GM21526 (cell line): Measurements from ENCODE around the gene TNS3.
"Not testable (repeated sequence)": the region's sequence is repeated elsewhere in the genome, so short reads cannot be mapped to it uniquely, and the experiment has no call there.

ENCODE experiments used
- ATAC-seq: cut with Tn5 transposase; IDR thresholded peaks from one replicate; pipeline ENCODE4 v1.9.1; 2021; ENCODE audit warnings: moderate library complexity; ENCODE audit not compliant: unreplicated experiment, low FRiP score

The TNS3 gene

GRCh38 chr7:47544416-47544815 is 37.5 kb downstream of the TNS3 start:
- ATAC-seq = no peak

- no peak for ATAC-seq
Measured at GRCh38 chr7:47543714-47544113, 38.2 kb downstream of the TNS3 start.

- ATAC-seq = no peak
Measured at GRCh38 chr7:47543056-47543455, 38.9 kb downstream of the TNS3 start.

DNA sequence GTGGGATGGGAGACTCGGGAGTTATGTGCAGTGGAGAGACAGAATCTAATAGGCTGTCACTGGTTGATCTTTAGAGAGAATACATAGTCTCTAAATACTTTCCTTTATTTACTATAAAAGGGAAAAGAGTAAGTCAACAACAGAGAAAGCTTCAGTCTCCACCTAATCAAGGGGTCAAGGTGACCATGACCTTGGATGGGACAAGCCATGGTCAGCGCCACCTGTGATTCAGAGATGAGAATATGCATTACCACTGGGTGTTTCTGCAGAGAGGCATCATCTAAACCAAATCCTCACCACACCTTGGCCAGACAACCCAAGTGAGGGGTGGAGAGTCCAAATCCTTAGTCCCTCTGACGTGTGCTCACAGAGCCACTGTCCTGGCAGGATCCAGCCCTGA is 39.9 kb downstream of the TNS3 start:
- no peak for ATAC-seq

GRCh38 chr7:47541485-47541884 is 40.4 kb downstream of the TNS3 start:
- ATAC-seq = not testable (repeated sequence)

DNA sequence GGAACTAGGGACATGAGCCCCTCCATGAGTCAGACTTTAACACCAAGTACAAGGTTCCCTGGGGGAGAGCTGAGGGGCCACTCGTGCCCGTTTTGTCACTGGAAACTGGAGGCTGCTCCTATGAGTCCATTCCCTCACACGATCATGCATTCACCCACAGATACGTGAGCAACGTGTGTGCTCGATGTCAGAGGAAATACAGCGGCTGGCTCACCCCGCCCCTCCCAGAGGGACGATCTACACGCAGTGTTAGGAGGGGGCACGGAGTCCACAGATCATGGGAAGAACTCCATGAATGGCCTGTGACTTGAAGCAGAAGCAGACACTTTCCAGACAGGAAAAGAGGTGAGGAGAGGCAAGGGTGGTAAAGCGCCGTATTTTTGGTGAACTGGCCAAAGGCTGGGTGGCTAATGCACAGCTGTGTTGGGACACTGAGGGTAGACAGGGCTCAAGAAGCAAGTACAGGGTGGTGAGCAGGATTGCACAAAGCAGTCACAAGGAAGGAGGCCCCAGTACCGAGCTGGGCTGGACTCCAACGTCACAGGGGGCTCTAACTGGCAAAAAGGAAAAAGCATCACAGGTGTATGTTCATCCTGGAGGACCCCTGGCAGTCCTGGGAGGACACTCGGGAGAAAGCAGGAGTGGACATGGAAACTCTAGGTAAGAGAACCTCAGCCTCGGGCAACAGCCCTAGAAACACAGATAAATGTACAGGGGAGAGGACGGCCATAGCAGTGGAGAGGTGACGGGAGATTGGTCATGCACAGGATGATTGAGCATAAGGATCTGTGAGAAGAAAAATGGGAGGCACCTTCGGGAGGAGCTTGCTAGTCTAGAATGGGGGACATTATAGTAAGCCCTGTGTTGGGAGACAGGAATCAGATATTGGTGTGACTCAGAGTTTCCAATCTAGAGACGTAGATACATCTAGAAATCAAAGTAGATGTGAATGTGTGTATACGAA is 41.2 kb downstream of the TNS3 start:
- ATAC-seq = no peak

- ATAC-seq = no peak
Measured at GRCh38 chr7:47540053-47540386, 41.9 kb downstream of the TNS3 start.

DNA sequence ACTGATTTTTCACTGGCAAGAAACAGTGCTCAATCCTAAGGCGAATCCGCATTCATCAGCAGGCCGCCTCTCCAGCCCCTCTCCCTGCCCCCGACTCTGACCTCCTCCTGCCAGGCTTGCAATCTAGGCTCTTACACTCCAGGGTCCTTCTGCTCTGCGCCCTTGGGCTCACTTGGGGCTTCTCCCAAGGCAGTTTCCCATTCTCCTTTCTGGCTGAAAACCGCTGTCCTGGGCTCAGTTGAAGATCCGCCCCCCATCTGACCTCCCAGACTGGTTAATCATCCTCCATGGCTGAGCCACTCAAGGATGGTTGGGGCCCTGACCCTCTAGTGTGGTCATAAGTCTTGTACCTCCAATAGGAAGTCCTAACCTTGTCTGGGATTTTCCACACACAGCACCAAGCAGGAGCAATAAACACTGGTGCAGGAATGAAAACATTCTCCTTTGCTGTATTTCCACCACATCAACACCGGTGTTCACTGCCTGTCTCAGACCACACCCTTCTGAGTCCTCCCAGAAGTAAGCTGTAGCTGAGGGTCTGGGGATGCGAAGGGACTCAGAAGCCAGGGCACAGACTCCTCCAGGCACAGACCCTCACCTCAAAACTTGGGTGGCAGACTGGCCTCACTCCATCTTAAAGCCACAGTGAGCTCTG is 42.4 kb downstream of the TNS3 start:
- no peak for ATAC-seq

GRCh38 chr7:47538846-47539311 is 43.0 kb downstream of the TNS3 start:
- no peak for ATAC-seq

DNA sequence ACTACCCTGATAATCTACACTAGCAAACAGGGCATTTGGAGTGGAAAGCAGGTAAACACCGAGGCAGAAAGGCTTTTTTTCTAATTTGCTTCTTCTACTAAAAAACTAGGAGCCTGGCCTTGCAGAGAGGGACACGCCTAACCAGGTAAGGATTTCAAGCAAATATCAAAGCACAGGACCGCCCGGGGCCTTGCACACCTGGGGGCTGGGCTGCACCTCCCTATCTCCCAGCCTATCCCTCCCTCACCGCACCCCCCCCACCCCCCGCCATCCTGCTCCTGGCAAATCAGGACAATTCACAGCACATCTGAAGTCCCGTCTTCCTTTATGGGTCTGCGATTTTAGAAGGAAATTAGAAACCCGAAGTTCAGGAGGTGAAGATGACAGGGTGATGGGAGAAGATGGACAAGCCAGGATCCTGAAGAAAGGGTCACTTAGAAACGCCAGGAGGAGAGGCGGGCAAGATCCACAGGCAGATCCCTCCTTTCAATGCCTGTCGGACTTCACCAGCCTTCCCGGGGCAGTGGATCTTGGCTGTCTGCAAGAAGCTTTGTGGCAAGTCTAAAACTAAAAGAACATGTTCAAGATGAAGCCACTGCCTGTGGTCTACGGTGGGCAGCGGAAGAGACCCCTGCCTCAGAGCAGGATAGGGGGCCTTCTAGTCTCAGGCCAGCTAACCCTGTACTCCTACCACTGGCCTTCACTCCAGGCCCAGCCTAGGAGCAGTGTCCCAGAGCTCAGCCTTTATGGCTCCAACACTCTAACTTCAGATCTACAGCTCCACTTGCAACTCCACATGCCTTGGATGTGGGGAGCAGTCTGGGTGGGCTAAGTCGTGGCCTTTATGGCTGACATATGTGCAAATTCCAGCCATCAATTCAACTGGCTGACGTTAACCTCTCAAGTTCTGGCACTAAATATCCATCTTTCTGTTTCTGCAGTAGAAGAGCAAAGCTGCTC is 43.9 kb downstream of the TNS3 start:
- ATAC-seq = no peak

DNA sequence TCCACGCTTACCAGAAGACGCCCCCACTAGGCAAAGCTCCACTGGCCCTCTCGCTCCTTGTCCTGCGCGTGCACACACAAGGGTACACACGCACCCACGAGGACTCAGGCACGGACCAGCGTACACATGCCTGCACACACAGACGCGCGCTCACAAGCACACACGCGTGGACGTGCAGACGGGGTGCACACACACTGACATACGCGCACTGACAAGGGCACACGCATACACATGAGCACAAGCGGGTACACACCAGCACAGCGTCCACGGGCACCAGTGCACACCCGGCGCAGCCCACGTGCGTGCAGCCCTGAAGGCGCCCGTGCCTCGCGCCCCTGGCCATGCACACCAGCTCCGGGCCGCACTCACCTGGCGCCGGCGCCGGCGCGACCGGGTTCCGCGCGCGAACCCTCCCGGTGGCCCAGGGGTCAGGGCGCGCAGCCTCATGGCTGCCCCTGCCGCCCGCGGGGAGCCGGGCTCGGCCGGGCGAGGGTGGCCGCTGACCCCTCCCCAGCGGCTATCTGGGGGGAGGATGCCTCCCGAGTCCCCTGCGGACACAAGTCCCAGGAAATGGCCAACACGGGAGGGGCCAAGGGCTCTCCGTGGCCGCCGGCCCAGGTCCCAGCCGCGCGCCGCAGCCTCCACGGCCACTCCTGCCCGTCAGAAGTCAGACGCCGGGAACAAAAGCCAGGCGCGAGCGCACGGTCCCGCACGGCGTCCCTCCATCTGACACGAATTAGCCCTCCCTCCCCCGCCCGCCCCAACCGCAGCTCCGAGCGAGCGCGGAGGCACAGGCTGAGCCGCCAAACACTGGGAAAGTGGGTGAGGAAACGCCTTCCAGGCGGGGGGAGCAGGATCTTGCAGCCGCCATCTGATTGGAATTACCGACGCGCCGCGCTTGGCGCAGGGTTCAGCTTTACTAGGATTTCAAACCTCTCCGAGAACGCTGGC is 45.0 kb downstream of the TNS3 start:
- no peak for ATAC-seq

DNA sequence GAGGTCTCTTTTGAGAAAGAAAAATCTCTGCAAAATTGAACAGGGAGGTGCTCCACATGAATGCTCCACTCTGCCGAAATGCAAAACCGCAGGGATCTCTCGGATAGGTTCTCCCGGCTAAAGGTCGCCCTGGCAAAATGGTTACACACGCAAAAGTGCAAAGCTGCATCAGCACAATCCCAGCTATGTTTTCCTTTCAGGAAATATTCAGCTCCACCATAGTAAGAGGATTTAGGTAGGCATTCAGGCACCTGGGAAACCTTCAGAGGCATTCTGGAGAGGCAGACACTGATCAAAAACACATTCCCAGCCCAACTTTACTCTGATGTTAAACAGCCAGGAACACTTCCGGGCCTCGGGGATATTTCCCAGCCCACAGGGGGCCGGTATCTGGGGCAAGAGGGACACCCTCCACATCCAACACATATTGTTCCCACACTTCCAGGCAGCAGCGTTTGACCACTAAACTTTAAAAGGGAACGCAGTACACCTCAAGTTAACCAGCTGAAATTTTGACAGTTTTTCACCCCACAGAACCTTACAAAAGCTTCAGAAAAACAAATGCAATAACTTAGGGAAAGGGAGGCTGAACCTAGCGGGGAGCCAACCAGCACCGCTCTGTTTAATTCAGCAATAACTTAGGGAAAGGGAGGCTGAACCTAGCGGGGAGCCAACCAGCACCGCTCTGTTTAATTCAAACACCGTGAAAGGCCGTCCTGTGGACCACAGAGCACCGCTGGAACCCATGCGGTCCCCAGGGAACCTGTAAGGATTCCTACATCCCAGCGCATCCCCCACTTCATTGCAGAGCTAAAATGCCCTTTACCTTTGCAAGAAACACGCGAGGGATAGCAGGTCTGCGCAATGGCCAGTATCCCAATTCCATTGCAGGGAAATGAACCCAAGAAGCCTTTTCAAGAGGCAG is 45.9 kb downstream of the TNS3 start:
- no peak for ATAC-seq

- no peak for ATAC-seq
Measured at GRCh38 chr7:47535035-47535703, 46.7 kb downstream of the TNS3 start.

GRCh38 chr7:47534322-47535034 is 47.4 kb downstream of the TNS3 start:
- ATAC-seq = no peak

DNA sequence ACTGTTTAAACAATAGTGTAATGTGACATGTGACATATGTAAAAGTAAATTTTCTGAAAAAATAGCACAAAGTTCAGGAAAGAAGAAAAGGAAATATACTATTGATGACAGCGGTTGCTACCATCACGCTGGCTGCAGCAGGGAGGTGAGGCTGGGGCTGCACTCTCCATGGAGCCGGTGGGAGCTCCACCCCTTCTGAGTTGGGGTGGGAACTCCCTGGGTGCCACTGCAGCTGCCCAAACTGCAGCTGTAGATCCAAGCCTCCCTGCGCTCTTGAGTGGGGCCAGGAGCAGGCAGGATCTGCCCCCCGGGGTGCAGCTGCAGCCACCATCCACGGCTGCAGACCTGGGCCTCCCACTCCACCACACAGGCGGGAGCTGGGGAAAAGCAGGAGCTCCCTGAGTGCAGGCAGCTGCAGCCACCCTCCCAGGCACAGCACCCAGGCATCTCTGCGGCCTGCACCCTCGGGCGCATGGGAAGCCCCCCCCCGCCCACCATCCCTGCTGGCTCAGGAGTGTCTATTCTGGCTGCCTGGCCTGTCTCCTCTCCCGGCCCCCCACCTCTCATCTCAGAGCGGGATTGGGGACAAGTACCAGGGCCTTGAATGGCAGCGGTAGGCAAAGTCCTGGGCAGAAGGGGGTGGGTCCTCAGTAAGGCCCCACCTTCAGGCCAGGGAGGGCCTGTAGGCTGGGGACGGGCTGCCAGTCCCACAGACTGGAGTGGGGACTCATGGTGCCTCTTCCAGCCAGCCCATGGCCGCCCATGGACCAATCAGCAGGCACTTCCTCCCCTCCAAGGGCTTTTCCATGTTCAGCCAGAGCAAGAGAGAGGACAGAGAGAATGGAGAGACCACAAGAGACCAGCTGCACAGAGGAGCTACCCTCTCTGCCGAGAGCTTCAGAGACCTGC is 50.1 kb downstream of the TNS3 start:
- no peak for ATAC-seq

DNA sequence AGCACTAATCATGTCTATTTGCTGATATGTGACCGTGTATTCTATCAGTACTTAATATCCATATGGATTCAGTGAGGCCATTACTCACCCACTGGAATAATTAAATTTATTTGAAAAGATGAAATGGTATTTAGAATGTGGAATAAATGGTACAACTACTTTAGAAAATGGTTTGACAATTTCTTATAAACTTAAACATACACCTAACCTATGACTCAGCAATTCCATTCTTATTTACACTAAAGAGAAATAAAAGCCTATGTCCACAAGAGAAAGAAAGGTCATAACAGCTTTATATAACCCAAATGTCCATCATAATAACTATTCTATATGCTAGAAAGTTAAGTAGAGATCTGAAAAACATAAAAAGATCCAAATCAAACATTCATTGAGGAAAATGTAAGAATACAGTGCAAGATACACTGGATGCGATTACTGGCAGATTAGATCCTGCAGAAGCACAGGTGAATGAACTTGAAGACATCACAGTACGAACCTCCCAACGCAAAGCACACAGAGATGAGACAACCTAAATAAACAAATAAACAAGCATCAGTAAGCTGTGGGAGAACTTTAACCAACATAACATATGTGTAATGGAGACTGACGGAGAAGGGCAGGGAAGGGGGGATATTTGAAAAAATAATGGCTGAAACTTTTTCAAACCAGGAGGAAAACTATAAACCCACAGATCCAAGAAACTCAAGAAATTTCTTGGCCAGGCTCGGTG is 51.9 kb downstream of the TNS3 start:
- no peak for ATAC-seq
